Liver (tissue), 9 donors: ENCODE data around the gene NCAPD2. TPM values are rescaled to one million over a fixed set of nuclear protein-coding genes. Genes with fewer than 3 reads are reported as not detected.

ENCODE experiments used
- DNase-seq: peaks from one replicate; pipeline ENCODE4 v3.0.0-alpha.2; 2017; ENCODE audit warnings: low spot score
- H3K27ac ChIP-seq, 2 donors: one replicate each; pipeline ENCODE4 v1.7.0; 2013; ENCODE audit warnings: inconsistent platforms in 2 of 2, low read length in 2 of 2, control low read depth in 1 of 2, low read depth in 1 of 2, mild to moderate bottlenecking in 1 of 2
- H3K27me3 ChIP-seq, 4 donors: one replicate each; pipeline versions ENCODE4 v1.6.1 to v1.7.0; 2013; ENCODE audit warnings: low read length in 3 of 4, inconsistent platforms in 1 of 4, mild to moderate bottlenecking in 1 of 4, moderate library complexity in 1 of 4; ENCODE audit not compliant: control insufficient read depth in 4 of 4, insufficient read depth in 4 of 4
- H3K36me3 ChIP-seq, 4 donors: one replicate each; pipeline versions ENCODE4 v1.6.1 to v1.7.0; 2013; ENCODE audit warnings: low read length in 3 of 4, mild to moderate bottlenecking in 3 of 4, low read depth in 1 of 4, moderate library complexity in 1 of 4; ENCODE audit not compliant: control insufficient read depth in 4 of 4, insufficient read depth in 3 of 4
- H3K4me1 ChIP-seq, 4 donors: one replicate each; pipeline versions ENCODE4 v1.6.1 to v1.7.0; 2013; ENCODE audit warnings: low read length in 3 of 4, mild to moderate bottlenecking in 3 of 4, moderate library complexity in 1 of 4; ENCODE audit not compliant: control insufficient read depth in 4 of 4, insufficient read depth in 4 of 4
- H3K4me3 ChIP-seq, 3 donors: one replicate each; pipeline versions ENCODE4 v1.6.1 to v1.7.0; 2013; ENCODE audit warnings: low read length in 3 of 3, control low read depth in 1 of 3, low read depth in 1 of 3, mild to moderate bottlenecking in 1 of 3
- H3K9ac ChIP-seq, 2 donors: one replicate each; pipeline ENCODE4 v1.7.0; 2013; ENCODE audit warnings: low read length in 2 of 2, mild to moderate bottlenecking in 2 of 2, moderate library complexity in 2 of 2, control low read depth in 1 of 2, low read depth in 1 of 2
- H3K9me3 ChIP-seq, 4 donors: one replicate each; pipeline versions ENCODE4 v1.6.1 to v1.7.0; 2013; ENCODE audit warnings: low read length in 3 of 4; ENCODE audit not compliant: control insufficient read depth in 4 of 4
- EGR1 ChIP-seq, 2 donors: IDR thresholded peaks; 2 replicates each; pipeline ENCODE4 v1.6.1; 2016 to 2018; ENCODE audit warnings: antibody characterized with exemption in 2 of 2, low read depth in 2 of 2
- FOXA1 ChIP-seq: IDR thresholded peaks from 2 replicates; pipeline ENCODE4 v1.6.1; 2016; ENCODE audit warnings: antibody characterized with exemption
- FOXA2 ChIP-seq: IDR thresholded peaks from 2 replicates; pipeline ENCODE4 v1.6.1; 2016; ENCODE audit warnings: antibody characterized with exemption
- GABPA ChIP-seq, 2 donors: IDR thresholded peaks in 1 of 2; conservative IDR thresholded peaks in 1 of 2; 2 replicates each; pipeline ENCODE4 v1.6.1; 2016; ENCODE audit warnings: antibody characterized with exemption in 2 of 2, mild to moderate bottlenecking in 1 of 2, moderate library complexity in 1 of 2
- HNF4A ChIP-seq, 2 donors: conservative IDR thresholded peaks; 2 replicates each; pipeline ENCODE4 v1.6.1; 2016; ENCODE audit warnings: antibody characterized with exemption in 2 of 2, mild to moderate bottlenecking in 2 of 2
- HNF4G ChIP-seq: IDR thresholded peaks from 2 replicates; pipeline ENCODE4 v1.6.1; 2016; ENCODE audit warnings: antibody characterized with exemption
- JUND ChIP-seq, 2 donors: IDR thresholded peaks; 2 replicates each; pipeline ENCODE4 v1.6.1; 2016; ENCODE audit warnings: antibody characterized with exemption in 2 of 2
- NR2F2 ChIP-seq: IDR thresholded peaks from 2 replicates; pipeline ENCODE4 v1.6.1; 2016; ENCODE audit warnings: antibody characterized with exemption
- RAD21 ChIP-seq, 2 donors: IDR thresholded peaks; 2 replicates each; pipeline ENCODE4 v1.6.1; 2016; ENCODE audit warnings: antibody characterized with exemption in 2 of 2, mild to moderate bottlenecking in 2 of 2
- RXRA ChIP-seq, 2 donors: IDR thresholded peaks; 2 replicates each; pipeline ENCODE4 v1.6.1; 2017 to 2018; ENCODE audit warnings: antibody characterized with exemption in 2 of 2, mild to moderate bottlenecking in 1 of 2
- SP1 ChIP-seq: IDR thresholded peaks from 2 replicates; pipeline ENCODE4 v1.6.1; 2018; ENCODE audit warnings: antibody characterized with exemption, mild to moderate bottlenecking
- TAF1 ChIP-seq: conservative IDR thresholded peaks from 2 replicates; pipeline ENCODE4 v1.6.1; 2016; ENCODE audit warnings: antibody characterized with exemption, mild to moderate bottlenecking
- YY1 ChIP-seq: IDR thresholded peaks from 2 replicates; pipeline ENCODE4 v1.6.1; 2016; ENCODE audit warnings: antibody characterized with exemption, mild to moderate bottlenecking
- WGBS: extraction: QIAGEN DNeasy Blood & Tissue Kit; methylation state at CpG from one replicate; pipeline ENCODE4 v1.1.7; 2013; 5-methylcytosine and 5-hydroxymethylcytosine counted together
- polyA plus RNA-seq, 2 donors: library from polyadenylated mRNA; stranded (reverse) in 1 of 2; unstranded in 1 of 2; fragments of 200-250 nt in 1 of 2; fragments of >200 nt in 1 of 2; fragmentation: Nextera tagmentation in 1 of 2; extraction: Ambion mirVana in 1 of 2; gene quantifications; one replicate each; pipeline versions ENCODE4 v1.2.1 to v1.2.3, GENCODE V29; 2013 to 2015
- total RNA-seq, 2 donors: library from RNA; depleted of rRNA; stranded (reverse); fragments of >200 nt; gene quantifications; one replicate each; pipeline ENCODE4 v1.2.3, GENCODE V29; 2014
- TF ChIP-seq, protein P1 (sequence below): fragments of 150-350 bp; IDR thresholded peaks from 2 replicates; pipeline ENCODE4 v1.5.1; 2017; ENCODE audit warnings: improper control_type of control experiment, low read depth, low read length; ENCODE audit not compliant: missing input control
- TF ChIP-seq, protein P2 (sequence below): IDR thresholded peaks from 2 replicates; pipeline ENCODE4 v1.6.1; 2016; ENCODE audit warnings: antibody characterized with exemption
- TF ChIP-seq, protein P3 (sequence below): IDR thresholded peaks from 2 replicates; pipeline ENCODE4 v1.6.1; 2016; ENCODE audit warnings: antibody characterized with exemption
- TF ChIP-seq, protein P4 (sequence below): IDR thresholded peaks from 2 replicates; pipeline ENCODE4 v1.6.1; 2016; ENCODE audit warnings: antibody characterized with exemption, mild to moderate bottlenecking
- TF ChIP-seq, protein P5 (sequence below): IDR thresholded peaks from 2 replicates; pipeline ENCODE4 v1.6.1; 2016; ENCODE audit warnings: antibody characterized with exemption
- donor health status: healthy.
- donor health status: healthy.
- donor health status: healthy.
- donor health status: healthy.
- donor health status: healthy.

The NCAPD2 gene
- total and polyA plus RNA-seq, 4 donors, result 2.0 to 55.1 (median 7.4) TPM

DNA sequence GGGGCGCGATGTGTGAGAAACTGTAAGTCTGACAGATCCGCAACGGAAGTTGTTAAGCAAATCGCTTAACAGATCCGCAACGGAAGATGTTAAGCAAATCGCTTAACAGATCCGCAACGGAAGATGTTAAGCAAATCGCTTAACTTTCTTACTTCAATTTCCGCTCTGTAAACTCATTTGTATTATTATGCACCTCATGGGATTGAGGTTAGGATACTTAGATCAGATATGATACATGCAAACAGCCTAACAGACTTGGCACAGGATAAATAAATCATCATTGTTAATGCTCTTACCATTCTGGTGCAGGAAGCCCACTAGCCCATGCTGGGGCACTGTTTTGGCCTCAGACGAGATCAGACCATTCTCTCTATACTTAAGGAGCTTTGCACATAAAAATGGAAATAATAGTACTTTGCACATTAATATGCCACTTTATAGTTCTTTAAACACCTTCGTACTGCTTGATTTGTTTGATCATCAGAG, 399 bp downstream of the NCAPD2 start:
- H3K9ac ChIP-seq, result peak overlapping the region in 1 of 2 donors; percentile 8
- H3K4me3 ChIP-seq, result peak overlapping the region; percentile 53 to 79 (median 77)
- 2% methylated on average over 14 of the region's 14 CpGs for WGBS
- no peaks in the 10 kb centered on the region for H3K9me3 ChIP-seq
- no peaks in the 10 kb centered on the region for H3K27me3 ChIP-seq
- no peak for DNase-seq
- H3K4me1 ChIP-seq, result peaks cover 2 to 32% (median 20%) of the 10 kb centered on the region in 4 donors
- H3K27ac ChIP-seq, result peak overlapping the region; percentile 90 to 100
- no peak for TF ChIP-seq EGR1 (IDR thresholded peaks at IDR 0.05; ENCODE audit: low read depth in 2 of 2)
- TF ChIP-seq RAD21 (IDR thresholded peaks at IDR 0.05), result peak in 1 of 2 donors; percentile 4
- TF ChIP-seq HNF4A (conservative IDR thresholded peaks at IDR 0.05), result no peak
- no peak for TF ChIP-seq FOXA2
- no peak for TF ChIP-seq FOXA1
- no peak for TF ChIP-seq TAF1
- TF ChIP-seq, protein P1, sequence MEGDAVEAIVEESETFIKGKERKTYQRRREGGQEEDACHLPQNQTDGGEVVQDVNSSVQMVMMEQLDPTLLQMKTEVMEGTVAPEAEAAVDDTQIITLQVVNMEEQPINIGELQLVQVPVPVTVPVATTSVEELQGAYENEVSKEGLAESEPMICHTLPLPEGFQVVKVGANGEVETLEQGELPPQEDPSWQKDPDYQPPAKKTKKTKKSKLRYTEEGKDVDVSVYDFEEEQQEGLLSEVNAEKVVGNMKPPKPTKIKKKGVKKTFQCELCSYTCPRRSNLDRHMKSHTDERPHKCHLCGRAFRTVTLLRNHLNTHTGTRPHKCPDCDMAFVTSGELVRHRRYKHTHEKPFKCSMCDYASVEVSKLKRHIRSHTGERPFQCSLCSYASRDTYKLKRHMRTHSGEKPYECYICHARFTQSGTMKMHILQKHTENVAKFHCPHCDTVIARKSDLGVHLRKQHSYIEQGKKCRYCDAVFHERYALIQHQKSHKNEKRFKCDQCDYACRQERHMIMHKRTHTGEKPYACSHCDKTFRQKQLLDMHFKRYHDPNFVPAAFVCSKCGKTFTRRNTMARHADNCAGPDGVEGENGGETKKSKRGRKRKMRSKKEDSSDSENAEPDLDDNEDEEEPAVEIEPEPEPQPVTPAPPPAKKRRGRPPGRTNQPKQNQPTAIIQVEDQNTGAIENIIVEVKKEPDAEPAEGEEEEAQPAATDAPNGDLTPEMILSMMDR, result no peak
- TF ChIP-seq, protein P2, sequence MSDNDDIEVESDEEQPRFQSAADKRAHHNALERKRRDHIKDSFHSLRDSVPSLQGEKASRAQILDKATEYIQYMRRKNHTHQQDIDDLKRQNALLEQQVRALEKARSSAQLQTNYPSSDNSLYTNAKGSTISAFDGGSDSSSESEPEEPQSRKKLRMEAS, result peak; percentile 50
- peaks cover 2 to 24% (median 6%) of the 10 kb centered on the region in 4 donors for H3K36me3 ChIP-seq

DNA sequence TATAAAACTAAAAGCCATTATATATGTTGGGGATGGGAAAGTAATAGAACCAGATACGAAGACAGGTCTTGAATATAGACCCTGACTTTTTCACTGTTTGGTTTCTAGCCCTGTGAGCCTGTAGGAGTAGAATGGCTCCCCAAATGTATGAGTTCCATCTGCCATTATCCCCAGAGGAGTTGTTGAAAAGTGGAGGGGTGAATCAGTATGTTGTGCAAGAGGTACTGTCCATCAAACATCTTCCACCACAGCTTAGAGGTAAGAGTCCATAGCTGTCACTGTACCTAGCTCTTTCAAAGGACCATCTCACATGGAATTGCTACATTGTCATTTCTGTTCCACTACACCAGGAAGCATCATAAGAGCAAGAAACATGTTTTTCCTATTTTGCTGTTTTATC, 1.1 kb downstream of the NCAPD2 start:
- 81% methylated on average over 1 of the region's 1 CpG for WGBS
- peak overlapping the region in 1 of 3 donors; percentile 77 for H3K4me3 ChIP-seq

More for the DNA sequence above, 1.1 kb downstream of the NCAPD2 start:
- H3K4me1 ChIP-seq, result peaks cover 2 to 32% (median 20%) of the 10 kb centered on the region in 4 donors
- H3K9me3 ChIP-seq, result no peaks in the 10 kb centered on the region
- no peak overlapping the region for H3K27ac ChIP-seq
- no peaks in the 10 kb centered on the region for H3K27me3 ChIP-seq
- no peak for DNase-seq
- H3K9ac ChIP-seq, result no peak overlapping the region
- peaks cover 2 to 24% (median 6%) of the 10 kb centered on the region in 4 donors for H3K36me3 ChIP-seq
- TF ChIP-seq HNF4G, result no peak
- TF ChIP-seq YY1, result no peak
- no peak for TF ChIP-seq EGR1 (IDR thresholded peaks at IDR 0.05; ENCODE audit: low read depth in 2 of 2)
- no peak for TF ChIP-seq SP1
- no peak for TF ChIP-seq FOXA1
- TF ChIP-seq RXRA (IDR thresholded peaks at IDR 0.05), result no peak
- TF ChIP-seq FOXA2, result no peak
- TF ChIP-seq, protein P3, sequence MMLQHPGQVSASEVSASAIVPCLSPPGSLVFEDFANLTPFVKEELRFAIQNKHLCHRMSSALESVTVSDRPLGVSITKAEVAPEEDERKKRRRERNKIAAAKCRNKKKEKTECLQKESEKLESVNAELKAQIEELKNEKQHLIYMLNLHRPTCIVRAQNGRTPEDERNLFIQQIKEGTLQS, result no peak
- TF ChIP-seq, protein P2, result no peak
- TF ChIP-seq NR2F2, result no peak
- TF ChIP-seq HNF4A (conservative IDR thresholded peaks at IDR 0.05), result no peak
- TF ChIP-seq TAF1, result no peak
- TF ChIP-seq, protein P1, result no peak
- no peak for TF ChIP-seq JUND (IDR thresholded peaks at IDR 0.05)
- TF ChIP-seq, protein P4, sequence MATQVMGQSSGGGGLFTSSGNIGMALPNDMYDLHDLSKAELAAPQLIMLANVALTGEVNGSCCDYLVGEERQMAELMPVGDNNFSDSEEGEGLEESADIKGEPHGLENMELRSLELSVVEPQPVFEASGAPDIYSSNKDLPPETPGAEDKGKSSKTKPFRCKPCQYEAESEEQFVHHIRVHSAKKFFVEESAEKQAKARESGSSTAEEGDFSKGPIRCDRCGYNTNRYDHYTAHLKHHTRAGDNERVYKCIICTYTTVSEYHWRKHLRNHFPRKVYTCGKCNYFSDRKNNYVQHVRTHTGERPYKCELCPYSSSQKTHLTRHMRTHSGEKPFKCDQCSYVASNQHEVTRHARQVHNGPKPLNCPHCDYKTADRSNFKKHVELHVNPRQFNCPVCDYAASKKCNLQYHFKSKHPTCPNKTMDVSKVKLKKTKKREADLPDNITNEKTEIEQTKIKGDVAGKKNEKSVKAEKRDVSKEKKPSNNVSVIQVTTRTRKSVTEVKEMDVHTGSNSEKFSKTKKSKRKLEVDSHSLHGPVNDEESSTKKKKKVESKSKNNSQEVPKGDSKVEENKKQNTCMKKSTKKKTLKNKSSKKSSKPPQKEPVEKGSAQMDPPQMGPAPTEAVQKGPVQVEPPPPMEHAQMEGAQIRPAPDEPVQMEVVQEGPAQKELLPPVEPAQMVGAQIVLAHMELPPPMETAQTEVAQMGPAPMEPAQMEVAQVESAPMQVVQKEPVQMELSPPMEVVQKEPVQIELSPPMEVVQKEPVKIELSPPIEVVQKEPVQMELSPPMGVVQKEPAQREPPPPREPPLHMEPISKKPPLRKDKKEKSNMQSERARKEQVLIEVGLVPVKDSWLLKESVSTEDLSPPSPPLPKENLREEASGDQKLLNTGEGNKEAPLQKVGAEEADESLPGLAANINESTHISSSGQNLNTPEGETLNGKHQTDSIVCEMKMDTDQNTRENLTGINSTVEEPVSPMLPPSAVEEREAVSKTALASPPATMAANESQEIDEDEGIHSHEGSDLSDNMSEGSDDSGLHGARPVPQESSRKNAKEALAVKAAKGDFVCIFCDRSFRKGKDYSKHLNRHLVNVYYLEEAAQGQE, result no peak
- TF ChIP-seq GABPA (IDR thresholded peaks at IDR 0.05 in 1 of 2, conservative IDR thresholded peaks at IDR 0.05 in 1 of 2), result no peak
- TF ChIP-seq RAD21 (IDR thresholded peaks at IDR 0.05), result no peak
- TF ChIP-seq, protein P5, sequence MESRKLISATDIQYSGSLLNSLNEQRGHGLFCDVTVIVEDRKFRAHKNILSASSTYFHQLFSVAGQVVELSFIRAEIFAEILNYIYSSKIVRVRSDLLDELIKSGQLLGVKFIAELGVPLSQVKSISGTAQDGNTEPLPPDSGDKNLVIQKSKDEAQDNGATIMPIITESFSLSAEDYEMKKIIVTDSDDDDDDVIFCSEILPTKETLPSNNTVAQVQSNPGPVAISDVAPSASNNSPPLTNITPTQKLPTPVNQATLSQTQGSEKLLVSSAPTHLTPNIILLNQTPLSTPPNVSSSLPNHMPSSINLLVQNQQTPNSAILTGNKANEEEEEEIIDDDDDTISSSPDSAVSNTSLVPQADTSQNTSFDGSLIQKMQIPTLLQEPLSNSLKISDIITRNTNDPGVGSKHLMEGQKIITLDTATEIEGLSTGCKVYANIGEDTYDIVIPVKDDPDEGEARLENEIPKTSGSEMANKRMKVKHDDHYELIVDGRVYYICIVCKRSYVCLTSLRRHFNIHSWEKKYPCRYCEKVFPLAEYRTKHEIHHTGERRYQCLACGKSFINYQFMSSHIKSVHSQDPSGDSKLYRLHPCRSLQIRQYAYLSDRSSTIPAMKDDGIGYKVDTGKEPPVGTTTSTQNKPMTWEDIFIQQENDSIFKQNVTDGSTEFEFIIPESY, result no peak
